ENCODE measurements around the gene EPB41L4A. TPM values are rescaled to one million over a fixed set of nuclear protein-coding genes. Genes with fewer than 3 reads are reported as not detected.

Gene EPB41L4A
- polyA plus RNA-seq, 1 donor from 2014 or later: 7.4 TPM

DNA sequence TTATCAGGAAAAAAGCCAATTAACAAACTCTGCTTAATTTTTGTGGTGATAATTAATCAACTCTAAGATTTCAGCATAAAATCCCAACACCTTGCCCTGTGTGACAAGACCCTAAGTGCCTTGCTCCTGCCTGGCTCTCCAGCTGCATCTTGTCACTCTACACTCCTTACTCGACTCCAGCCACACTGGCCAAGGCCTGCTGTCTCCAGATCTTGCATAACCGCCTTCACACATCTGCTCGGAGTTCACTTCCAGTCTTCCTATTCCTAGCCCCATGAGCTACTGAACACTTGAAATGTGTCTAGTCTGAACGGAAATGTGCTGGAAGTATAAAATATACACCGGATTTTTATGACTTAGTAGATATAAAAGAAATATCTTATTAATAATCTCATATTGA lies 259.6 kb downstream of the EPB41L4A start:
- Histone ChIP-seq H3K27me3 (ENCODE audit: insufficient read depth, low read depth, low read length) (no peaks in the 10 kb centered on the region), H3K4me2 (ENCODE audit: low read length) (no peak overlapping the region), H3K9me3 (ENCODE audit: low read length) (no peaks in the 10 kb centered on the region), H2AFZ (ENCODE audit: low read depth, low read length) (no peak overlapping the region), H3K9me2 (ENCODE audit: insufficient read depth, low read length) (no peaks in the 10 kb centered on the region), H3K4me3 (ENCODE audit: low read length) (no peak overlapping the region), H3K36me3 (ENCODE audit: insufficient read depth, low read length) (no peaks in the 10 kb centered on the region), H3F3A (ENCODE audit: insufficient read depth, low read length, poor library complexity, severe bottlenecking) (no peaks in the 10 kb centered on the region), H3K79me2 (replicated peaks; ENCODE audit: insufficient read depth, low read length) (peaks cover 23% of the 10 kb centered on the region), H4K20me1 (ENCODE audit: insufficient read depth) (no peaks in the 10 kb centered on the region), H3K9ac (ENCODE audit: low read length) (no peak overlapping the region), H3K27ac (ENCODE audit: low read length) (no peak overlapping the region)
- TF ChIP-seq RAD21 (conservative IDR thresholded peaks at IDR 0.05) (no peak), TAF1 (IDR thresholded peaks at IDR 0.05; ENCODE audit: low read depth) (no peak), MXI1 (conservative IDR thresholded peaks at IDR 0.05; ENCODE audit: poor library complexity, severe bottlenecking) (no peak), SMC3 (conservative IDR thresholded peaks at IDR 0.05; ENCODE audit: poor library complexity) (no peak), EP300 (conservative IDR thresholded peaks at IDR 0.05; ENCODE audit: poor library complexity, severe bottlenecking) (no peak), POLR2AphosphoS5 (IDR thresholded peaks at IDR 0.05) (no peak), EZH2 (IDR thresholded peaks at IDR 0.05; ENCODE audit: borderline replicate concordance, insufficient read depth, low read length, poor library complexity, severe bottlenecking) (no peak), REST (IDR thresholded peaks at IDR 0.05; ENCODE audit: borderline replicate concordance) (no peak)
- TF ChIP-seq, protein P1, sequence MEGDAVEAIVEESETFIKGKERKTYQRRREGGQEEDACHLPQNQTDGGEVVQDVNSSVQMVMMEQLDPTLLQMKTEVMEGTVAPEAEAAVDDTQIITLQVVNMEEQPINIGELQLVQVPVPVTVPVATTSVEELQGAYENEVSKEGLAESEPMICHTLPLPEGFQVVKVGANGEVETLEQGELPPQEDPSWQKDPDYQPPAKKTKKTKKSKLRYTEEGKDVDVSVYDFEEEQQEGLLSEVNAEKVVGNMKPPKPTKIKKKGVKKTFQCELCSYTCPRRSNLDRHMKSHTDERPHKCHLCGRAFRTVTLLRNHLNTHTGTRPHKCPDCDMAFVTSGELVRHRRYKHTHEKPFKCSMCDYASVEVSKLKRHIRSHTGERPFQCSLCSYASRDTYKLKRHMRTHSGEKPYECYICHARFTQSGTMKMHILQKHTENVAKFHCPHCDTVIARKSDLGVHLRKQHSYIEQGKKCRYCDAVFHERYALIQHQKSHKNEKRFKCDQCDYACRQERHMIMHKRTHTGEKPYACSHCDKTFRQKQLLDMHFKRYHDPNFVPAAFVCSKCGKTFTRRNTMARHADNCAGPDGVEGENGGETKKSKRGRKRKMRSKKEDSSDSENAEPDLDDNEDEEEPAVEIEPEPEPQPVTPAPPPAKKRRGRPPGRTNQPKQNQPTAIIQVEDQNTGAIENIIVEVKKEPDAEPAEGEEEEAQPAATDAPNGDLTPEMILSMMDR (IDR thresholded peaks at IDR 0.05; ENCODE audit: poor library complexity, severe bottlenecking): no peak

DNA sequence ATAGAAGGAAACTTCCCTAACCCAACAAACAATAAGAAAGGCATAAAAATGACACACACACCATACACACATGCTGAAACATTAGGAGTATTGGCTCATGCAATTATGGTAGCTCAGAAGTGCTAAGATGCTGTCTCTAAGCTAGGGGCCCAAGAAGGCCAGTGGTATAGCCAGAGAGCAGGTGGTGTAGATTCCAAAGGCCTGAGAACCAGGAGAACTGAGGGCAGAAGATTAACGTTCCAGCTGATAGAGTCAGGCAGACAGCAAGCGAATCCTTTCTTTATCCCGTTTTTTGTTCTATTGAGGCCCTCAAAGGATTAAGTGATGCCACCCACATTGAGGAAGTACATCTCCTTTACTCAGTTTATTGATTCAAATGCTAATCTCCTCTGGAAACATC lies 262.9 kb downstream of the EPB41L4A start:
- peaks cover 5% of the 10 kb centered on the region for H3K79me2 ChIP-seq (replicated peaks; ENCODE audit: insufficient read depth, low read length)
- H3K36me3 ChIP-seq (ENCODE audit: insufficient read depth, low read length): no peaks in the 10 kb centered on the region
- no peak overlapping the region for H2AFZ ChIP-seq (ENCODE audit: low read depth, low read length)
- no peaks in the 10 kb centered on the region for H4K20me1 ChIP-seq (ENCODE audit: insufficient read depth)
- H3K27me3 ChIP-seq (ENCODE audit: insufficient read depth, low read depth, low read length): no peaks in the 10 kb centered on the region
- TF ChIP-seq POLR2AphosphoS5 (IDR thresholded peaks at IDR 0.05): no peak
- no peak for TF ChIP-seq MXI1 (conservative IDR thresholded peaks at IDR 0.05; ENCODE audit: poor library complexity, severe bottlenecking)
- TF ChIP-seq RAD21 (conservative IDR thresholded peaks at IDR 0.05): no peak
- no peak for TF ChIP-seq REST (IDR thresholded peaks at IDR 0.05; ENCODE audit: borderline replicate concordance)
- TF ChIP-seq, protein P1 (IDR thresholded peaks at IDR 0.05; ENCODE audit: poor library complexity, severe bottlenecking): no peak
- no peak for TF ChIP-seq SMC3 (conservative IDR thresholded peaks at IDR 0.05; ENCODE audit: poor library complexity)
- no peak for TF ChIP-seq EZH2 (IDR thresholded peaks at IDR 0.05; ENCODE audit: borderline replicate concordance, insufficient read depth, low read length, poor library complexity, severe bottlenecking)
- TF ChIP-seq TAF1 (IDR thresholded peaks at IDR 0.05; ENCODE audit: low read depth): no peak
- no peak for TF ChIP-seq EP300 (conservative IDR thresholded peaks at IDR 0.05; ENCODE audit: poor library complexity, severe bottlenecking)
- H3F3A ChIP-seq (ENCODE audit: insufficient read depth, low read length, poor library complexity, severe bottlenecking): no peaks in the 10 kb centered on the region
- no peak overlapping the region for H3K4me2 ChIP-seq (ENCODE audit: low read length)
- H3K9me2 ChIP-seq (ENCODE audit: insufficient read depth, low read length): no peaks in the 10 kb centered on the region
- H3K4me3 ChIP-seq (ENCODE audit: low read length): no peak overlapping the region
- no peak overlapping the region for H3K27ac ChIP-seq (ENCODE audit: low read length)
- H3K9ac ChIP-seq (ENCODE audit: low read length): no peak overlapping the region
- no peaks in the 10 kb centered on the region for H3K9me3 ChIP-seq (ENCODE audit: low read length)

All from neural cell (in vitro differentiated cells).